Measurements from ENCODE around the gene CCS.

DNA sequence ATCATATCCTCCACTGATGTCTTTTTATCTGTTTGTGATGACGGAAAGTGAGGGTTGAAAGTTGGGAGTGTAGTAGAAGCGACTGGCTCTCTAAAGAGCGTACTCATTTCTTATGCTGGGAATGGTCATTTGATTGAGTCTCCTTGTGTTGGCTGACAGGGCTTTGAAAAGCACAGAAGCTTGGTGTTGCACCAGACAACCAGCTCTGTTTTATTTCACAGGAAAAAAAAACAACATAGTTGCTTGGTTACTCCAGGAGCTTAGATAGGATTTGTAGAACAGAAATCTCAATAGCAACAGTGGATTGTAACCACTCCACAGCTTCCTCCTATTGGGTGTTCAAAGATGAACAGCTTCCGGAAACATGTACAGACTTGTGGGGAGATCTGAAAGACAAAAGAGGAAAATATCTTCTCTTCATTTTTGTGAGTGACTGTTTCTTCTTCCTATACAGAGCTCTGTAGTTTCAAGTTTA, 26.1 kb downstream of the CCS start:
- TF ChIP-seq, protein P1, sequence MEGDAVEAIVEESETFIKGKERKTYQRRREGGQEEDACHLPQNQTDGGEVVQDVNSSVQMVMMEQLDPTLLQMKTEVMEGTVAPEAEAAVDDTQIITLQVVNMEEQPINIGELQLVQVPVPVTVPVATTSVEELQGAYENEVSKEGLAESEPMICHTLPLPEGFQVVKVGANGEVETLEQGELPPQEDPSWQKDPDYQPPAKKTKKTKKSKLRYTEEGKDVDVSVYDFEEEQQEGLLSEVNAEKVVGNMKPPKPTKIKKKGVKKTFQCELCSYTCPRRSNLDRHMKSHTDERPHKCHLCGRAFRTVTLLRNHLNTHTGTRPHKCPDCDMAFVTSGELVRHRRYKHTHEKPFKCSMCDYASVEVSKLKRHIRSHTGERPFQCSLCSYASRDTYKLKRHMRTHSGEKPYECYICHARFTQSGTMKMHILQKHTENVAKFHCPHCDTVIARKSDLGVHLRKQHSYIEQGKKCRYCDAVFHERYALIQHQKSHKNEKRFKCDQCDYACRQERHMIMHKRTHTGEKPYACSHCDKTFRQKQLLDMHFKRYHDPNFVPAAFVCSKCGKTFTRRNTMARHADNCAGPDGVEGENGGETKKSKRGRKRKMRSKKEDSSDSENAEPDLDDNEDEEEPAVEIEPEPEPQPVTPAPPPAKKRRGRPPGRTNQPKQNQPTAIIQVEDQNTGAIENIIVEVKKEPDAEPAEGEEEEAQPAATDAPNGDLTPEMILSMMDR (conservative IDR thresholded peaks at IDR 0.05), result no peak
- no peak for TF ChIP-seq EZH2 (IDR thresholded peaks at IDR 0.05; ENCODE audit: low read depth)
